Stimulated activated CD8-positive, alpha-beta memory T cell treated with anti-CD3 and anti-CD28 coated beads, Interleukin-4, amount 100 ng/mL, for 1 hour (primary cell): ENCODE data around the gene KCTD16.

Experiments used
- DNase-seq, 2 donors: peaks; one replicate each; pipeline ENCODE4 v3.0.0-alpha.2; 2020; ENCODE audit warnings: low read depth in 2 of 2, low spot score in 1 of 2

KCTD16 gene

GRCh38 chr5:144393641-144394435, 223.2 kb downstream of the KCTD16 start:
- DNase-seq: no peak

DNA sequence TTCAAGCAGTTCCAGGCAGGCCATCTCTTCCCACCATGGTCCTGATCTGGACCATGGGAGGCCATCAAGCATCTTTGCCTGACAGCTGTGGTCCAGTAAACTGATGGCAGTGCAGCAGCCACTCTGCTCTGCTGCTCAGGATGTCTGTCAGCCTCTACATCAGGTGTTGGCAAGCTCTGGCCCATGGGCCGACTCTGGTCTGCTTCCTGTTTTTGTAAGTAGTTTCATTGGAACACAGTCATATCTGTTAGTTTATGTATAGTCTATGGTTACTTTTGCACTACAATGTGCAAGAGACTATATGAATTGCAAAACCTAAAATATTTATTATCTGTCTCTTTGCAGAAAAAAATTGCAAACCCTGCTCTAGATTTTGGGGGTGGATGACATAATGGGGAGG, 225.0 kb downstream of the KCTD16 start:
- DNase-seq: no peak

DNA sequence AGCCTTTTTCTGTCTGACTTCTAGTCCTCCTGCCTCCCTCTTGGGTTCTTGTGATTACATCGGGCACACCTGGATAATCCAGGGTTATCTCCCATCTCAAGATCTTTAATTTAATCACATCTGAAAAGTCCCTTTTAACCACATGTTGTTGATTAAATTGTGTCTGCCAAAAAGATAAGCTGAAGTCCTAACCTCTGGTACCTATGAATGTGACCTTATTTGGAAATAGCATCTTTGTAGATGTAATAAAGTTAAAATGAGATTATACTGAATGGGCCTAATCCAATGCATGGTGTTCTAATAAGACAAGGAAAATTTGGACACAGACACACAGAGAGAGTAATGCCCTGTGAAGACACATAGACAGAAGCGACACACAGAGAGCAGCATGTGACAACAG, 232.4 kb downstream of the KCTD16 start:
- no peak for DNase-seq

DNA sequence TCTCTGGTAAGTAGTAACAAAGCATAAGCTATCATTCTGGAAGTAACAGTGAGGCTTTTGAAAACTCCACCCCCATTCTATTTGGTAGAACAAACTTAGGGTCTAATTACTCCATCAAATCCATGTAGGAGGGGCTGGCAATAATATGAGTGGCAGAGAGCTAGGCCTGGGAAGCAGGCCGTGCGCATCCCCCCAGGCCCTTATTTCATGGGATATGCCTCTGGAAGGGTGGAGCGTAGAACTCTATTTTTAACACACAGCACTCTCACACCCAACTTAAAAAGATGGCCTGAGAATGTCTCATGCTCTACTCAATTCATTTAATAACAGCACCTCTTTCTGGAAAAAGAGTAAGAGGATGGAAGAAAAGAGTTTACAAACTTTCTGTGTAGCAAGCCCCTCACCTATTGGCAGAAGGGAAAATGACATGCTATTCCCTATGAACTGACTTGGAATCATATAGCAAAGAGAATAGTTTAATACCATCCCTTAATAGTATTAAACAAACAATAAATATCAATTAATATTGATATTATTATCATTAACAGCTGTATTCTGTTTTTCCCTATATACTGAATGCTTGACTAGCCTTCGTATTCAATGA, 233.2 kb downstream of the KCTD16 start:
- no peak for DNase-seq

- DNase-seq: no peak
These were observed 234.0 kb downstream of the KCTD16 start for GRCh38 chr5:144404672-144405071.

- DNase-seq: no peak
These were observed 235.3 kb downstream of the KCTD16 start for GRCh38 chr5:144405991-144406390.

- DNase-seq: no peak
These were observed 235.8 kb downstream of the KCTD16 start for GRCh38 chr5:144406442-144406841.

DNA sequence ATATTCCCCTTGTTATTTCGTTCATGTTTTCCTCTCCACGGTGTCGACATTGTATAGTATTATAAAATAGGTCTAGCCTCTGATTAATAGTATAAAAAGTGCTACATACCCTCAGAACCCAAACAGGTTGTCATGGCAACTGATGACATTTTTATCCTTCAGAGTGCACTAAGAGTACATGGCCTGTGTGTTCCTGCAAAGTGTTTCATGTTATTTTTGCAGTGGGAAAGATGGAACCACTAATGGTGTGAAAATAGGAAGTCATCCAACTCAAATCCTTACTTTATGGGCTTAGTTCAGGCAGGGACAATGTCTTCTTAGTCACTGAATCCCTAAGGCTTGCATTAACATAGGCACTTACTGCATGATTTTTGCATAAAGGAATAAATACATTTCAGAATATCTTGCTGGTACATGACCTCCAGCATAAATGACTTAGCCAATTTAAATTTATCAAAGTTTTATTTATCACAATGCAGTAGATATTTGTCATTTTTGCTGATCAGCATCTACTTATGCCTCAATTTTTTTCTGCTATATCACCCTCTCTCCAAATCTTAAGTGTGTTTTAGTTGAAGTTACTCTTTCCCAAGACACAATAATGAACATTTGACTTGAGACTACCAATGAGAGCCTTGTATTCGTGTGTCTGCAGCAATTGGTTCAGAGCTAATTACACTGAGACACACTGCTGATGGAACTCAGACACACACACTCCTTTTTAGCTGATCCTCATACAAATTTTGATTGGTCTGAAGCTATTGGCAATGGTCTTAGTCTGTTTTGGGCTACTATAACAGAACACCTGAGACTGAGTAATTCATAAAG, 243.7 kb downstream of the KCTD16 start:
- DNase-seq: no peak

GRCh38 chr5:144416196-144416595, 245.5 kb downstream of the KCTD16 start:
- no peak for DNase-seq

- DNase-seq: no peak
These were observed 248.0 kb downstream of the KCTD16 start for GRCh38 chr5:144418719-144419118.

GRCh38 chr5:144421411-144421810, 250.7 kb downstream of the KCTD16 start:
- DNase-seq: no peak

DNA sequence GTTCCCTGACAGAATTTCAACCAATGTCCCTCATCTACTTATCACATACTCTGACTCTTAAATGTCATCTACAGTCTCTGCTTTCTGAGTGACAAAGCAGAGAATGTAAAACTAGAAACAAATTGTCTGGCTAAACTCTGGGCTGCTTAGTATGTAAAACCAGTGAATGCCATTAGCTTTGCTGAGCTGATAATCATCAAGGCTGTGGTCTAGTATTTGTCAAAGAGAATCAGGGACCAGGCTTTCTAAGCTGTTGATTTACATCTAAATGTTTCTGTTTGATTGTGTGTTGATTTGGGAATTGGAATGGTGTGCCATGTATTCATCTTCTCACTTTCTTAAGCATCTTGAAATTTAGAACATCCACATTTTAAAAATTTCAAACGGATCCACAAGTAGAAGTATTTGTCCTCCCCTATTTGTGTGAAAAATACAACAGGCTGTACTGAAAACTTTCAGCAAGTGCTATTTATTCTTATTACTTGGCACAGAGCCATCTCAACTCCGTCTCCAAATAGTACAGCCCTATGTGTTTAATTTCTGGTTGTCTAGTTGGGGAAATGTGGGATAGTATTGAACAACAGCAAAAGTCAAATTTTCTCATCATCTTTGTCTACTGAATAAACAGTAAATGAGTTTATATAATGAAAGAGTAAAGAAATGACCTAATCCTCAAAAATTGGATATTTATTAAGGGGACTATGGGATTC, 251.5 kb downstream of the KCTD16 start:
- DNase-seq: no peak

DNA sequence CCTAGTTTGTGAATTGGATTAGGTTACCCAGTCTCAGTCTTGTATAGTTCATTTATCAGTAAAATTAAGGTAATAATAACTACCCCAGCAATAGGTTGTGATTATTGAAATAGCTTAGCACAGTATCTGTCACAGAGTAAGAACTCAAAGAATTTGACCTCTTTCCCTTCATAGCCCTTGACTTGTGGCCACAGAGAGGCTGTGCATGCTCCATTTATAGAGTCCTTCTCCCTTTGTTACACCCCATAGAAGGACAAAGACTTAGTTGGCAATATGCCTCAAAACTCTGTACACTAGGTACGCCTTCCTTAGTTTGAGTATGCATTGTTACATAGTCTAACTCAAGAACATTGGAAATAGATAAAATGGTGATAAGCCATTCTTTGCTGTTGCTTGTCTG, 257.2 kb downstream of the KCTD16 start:
- no peak for DNase-seq

DNA sequence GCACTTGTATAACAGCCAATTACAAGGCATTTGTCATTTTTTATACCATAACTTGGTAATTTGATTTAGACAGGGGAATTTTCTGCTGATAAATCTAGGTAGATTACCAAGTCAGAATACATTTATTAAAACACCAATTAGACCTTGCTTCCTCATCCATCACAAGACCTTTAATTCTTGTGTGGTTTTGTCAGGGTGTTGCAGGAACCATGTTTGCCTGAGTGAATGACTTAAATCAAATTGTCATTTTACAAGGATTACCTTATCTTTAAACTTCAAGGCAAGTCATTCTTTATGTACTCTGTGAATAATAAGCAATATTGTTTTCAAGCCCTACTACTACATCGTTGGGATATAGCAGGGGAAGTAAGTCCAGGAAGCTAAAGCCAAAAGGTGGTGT, 257.7 kb downstream of the KCTD16 start:
- no peak for DNase-seq

DNA sequence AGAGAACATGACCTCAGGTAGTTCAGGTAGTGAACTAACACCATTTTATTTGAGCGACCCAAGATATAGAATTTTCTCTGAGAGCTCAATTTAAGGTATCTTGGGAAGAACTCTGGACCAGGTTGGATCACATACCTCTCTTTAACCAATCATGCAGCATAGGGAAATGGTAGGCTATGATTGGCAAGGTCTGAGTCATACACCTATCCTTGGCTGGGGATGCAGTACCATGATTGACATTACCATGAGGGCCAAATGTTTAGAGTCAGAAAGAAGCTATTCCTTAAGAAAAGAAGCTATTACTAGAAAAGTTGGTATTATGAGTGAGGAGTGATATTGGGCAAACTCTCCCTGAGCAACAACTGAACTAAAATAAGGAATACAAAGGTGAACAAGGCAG, 258.7 kb downstream of the KCTD16 start:
- no peak for DNase-seq

DNA sequence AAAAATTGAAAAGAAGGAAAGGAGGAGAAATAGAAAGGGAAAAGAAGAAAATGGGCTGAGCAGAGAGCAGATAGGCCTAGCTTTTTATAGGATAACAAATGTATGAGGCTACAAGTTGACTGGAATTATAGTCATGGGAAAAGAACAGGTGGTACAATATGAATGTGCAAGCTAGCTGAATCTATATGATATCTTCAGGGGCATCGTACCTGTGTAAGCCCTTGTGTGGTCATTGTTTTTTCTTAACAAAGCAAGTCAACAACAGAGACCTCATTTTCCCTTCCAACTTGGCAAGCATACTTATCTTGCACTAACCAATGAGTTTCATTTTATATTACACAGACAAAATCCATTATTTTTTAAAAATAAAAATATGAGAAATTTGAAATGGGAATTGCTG, 259.2 kb downstream of the KCTD16 start:
- no peak for DNase-seq

- no peak for DNase-seq
These were observed 262.6 kb downstream of the KCTD16 start for GRCh38 chr5:144433140-144433822.

DNA sequence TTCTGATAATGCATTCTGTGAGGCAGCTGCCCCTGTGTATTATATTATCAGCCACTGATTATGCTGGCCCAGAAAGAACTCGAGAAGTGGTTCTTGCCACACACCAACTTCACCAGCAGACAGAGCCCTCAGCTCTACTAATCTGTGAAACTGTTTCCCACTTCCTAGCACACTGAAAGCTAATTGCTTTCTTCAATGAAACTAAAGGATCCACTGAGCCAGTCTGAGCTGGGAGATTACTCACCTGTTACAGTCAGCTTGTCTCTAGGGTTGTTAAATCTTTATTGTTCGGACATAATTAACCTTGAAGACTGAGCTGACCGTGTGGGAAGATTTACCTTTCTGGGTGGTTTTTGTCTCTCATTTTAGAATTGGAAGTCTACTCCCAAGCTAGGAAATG, 263.2 kb downstream of the KCTD16 start:
- DNase-seq: no peak

DNA sequence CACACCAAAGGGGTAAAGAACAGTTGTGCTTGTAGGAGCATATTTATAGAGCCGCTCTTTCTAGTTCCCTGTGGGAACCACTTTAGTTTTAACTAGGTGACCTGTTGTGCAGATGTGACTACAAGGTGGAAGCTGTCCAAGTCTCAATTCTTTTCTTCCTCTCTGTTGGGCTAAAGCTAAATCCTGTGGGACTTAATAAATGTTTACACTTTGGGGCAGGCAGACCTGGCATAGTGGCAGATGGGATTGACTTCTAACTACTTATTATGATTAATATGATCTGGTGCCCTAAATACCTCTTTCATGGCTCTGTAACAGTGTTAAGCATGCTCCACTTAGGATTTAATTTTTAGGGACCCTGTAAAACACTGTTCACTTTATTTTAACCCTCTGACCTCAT, 265.3 kb downstream of the KCTD16 start:
- DNase-seq: no peak

DNA sequence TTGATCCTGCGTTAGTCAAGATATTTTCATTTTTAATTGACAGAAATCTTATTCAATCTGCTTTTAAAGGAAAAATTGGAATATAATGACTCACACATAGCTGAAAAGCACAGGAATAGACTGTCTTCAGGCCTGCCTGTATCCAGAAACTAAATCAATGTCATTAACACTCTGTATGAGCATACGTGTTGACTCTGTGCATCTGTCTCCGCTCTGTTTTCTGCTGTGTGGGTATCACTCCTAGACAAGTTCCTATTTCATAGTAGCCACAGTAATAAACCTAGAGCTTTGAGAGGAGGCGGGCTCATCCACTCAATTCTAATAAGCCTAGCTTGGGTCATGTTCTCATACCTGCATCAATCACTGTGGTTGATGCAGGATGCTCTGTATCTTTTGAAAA, 267.6 kb downstream of the KCTD16 start:
- DNase-seq: no peak

- DNase-seq: no peak
These were observed 277.8 kb downstream of the KCTD16 start for GRCh38 chr5:144448457-144448856.
